GM23338 (cell line): ENCODE data around the gene NCSTN. TPM values are rescaled to one million over a fixed set of nuclear protein-coding genes. Genes with fewer than 3 reads are reported as not detected.
A peak's percentile ranks its signal among the peaks of the same experiment; 100 is the strongest.

Source experiments
- ATAC-seq: fragments of 200-7000 bp; cut with Tn5 transposase; 3 replicates; pipeline ENCODE4 v1.9.1; 2020
- DNase-seq: peaks from one replicate; pipeline ENCODE4 v3.0.0-alpha.2; 2015; ENCODE audit warnings: low spot score
- H2AFZ ChIP-seq: fragments of 200-600 bp; sonication (generic); 2 replicates; pipeline ENCODE4 v1.8.0; 2016; ENCODE audit warnings: antibody characterized with exemption, mild to moderate bottlenecking, moderate library complexity
- H3F3A ChIP-seq: fragments of 200-600 bp; sonication (generic); replicated peaks from 2 replicates; pipeline ENCODE4 v1.8.0; 2017; ENCODE audit warnings: antibody characterized with exemption, mixed run types, low read depth
- H3K27ac ChIP-seq: fragments of 200-600 bp; sonication (generic); 2 replicates; pipeline ENCODE4 v1.6.1; 2016; ENCODE audit warnings: low read depth
- H3K27me3 ChIP-seq: fragments of 200-600 bp; sonication (generic); 2 replicates; pipeline ENCODE4 v1.8.0; 2016; ENCODE audit warnings: mild to moderate bottlenecking, mixed run types, moderate library complexity; ENCODE audit not compliant: insufficient read depth
- H3K36me3 ChIP-seq: fragments of 200-600 bp; sonication (generic); 2 replicates; pipeline ENCODE4 v1.8.0; 2016; ENCODE audit warnings: mild to moderate bottlenecking; ENCODE audit not compliant: insufficient read depth
- H3K4me1 ChIP-seq: fragments of 200-600 bp; sonication (generic); 2 replicates; pipeline ENCODE4 v1.8.0; 2016; ENCODE audit warnings: mild to moderate bottlenecking, moderate library complexity; ENCODE audit not compliant: insufficient read depth
- H3K4me2 ChIP-seq: fragments of 200-600 bp; sonication (generic); 2 replicates; pipeline ENCODE4 v1.7.1; 2017; ENCODE audit warnings: mixed run types
- H3K4me3 ChIP-seq: fragments of 200-600 bp; sonication (generic); 2 replicates; pipeline ENCODE4 v1.6.1; 2016; ENCODE audit warnings: mixed run types
- H3K79me2 ChIP-seq: fragments of 200-600 bp; sonication (generic); replicated peaks from 2 replicates; pipeline ENCODE4 v1.8.0; 2017; ENCODE audit warnings: mild to moderate bottlenecking; ENCODE audit not compliant: insufficient read depth
- H3K9me2 ChIP-seq: fragments of 200-600 bp; sonication (generic); 2 replicates; pipeline ENCODE4 v1.8.0; 2017; ENCODE audit not compliant: insufficient read depth
- H4K20me1 ChIP-seq: fragments of 200-600 bp; sonication (generic); replicated peaks from 2 replicates; pipeline ENCODE4 v1.8.0; 2017; ENCODE audit warnings: mild to moderate bottlenecking; ENCODE audit not compliant: insufficient read depth
- H3K27ac Mint-ChIP-seq: 2 replicates; pipeline ENCODE4 v1.8.0; 2020; ENCODE audit warnings: inconsistent platforms, mild to moderate bottlenecking, moderate library complexity, mixed read lengths
- H3K27me3 Mint-ChIP-seq: 3 replicates; pipeline ENCODE4 v1.8.0; 2022; ENCODE audit warnings: low read depth, mild to moderate bottlenecking, moderate library complexity, mixed read lengths, inconsistent platforms; ENCODE audit not compliant: insufficient read depth, poor library complexity
- H3K36me3 Mint-ChIP-seq: 3 replicates; pipeline ENCODE4 v1.8.0; 2021; ENCODE audit warnings: low read depth, mild to moderate bottlenecking, inconsistent platforms, moderate library complexity, mixed read lengths
- H3K4me1 Mint-ChIP-seq: 3 replicates; pipeline ENCODE4 v1.8.0; 2020; ENCODE audit warnings: mild to moderate bottlenecking, inconsistent platforms, mixed read lengths
- H3K4me3 Mint-ChIP-seq: 3 replicates; pipeline ENCODE4 v1.8.0; 2021; ENCODE audit warnings: moderate library complexity, mild to moderate bottlenecking, inconsistent platforms, mixed read lengths
- H3K9me3 Mint-ChIP-seq: 3 replicates; pipeline ENCODE4 v1.8.0; 2020; ENCODE audit warnings: moderate library complexity, mild to moderate bottlenecking, inconsistent platforms, mixed read lengths
- CREB1 ChIP-seq: fragments of 250-450 bp; sonication (Bioruptor Pico); IDR thresholded peaks from 2 replicates; pipeline ENCODE4 v1.5.0; 2020; ENCODE audit warnings: low read depth, mild to moderate bottlenecking, moderate library complexity
- ETS1 ChIP-seq: IDR thresholded peaks from 2 replicates; pipeline ENCODE4 v1.6.1; 2016; ENCODE audit warnings: antibody characterized with exemption
- EZH2 ChIP-seq: fragments of 200-600 bp; sonication (generic); IDR thresholded peaks from one replicate; pipeline ENCODE4 v1.8.0; 2017; ENCODE audit warnings: antibody characterized with exemption, mild to moderate bottlenecking, low read depth; ENCODE audit not compliant: unreplicated experiment
- EZH2phosphoT487 ChIP-seq: fragments of 200-600 bp; sonication (generic); IDR thresholded peaks from one replicate; pipeline ENCODE4 v1.8.1; 2018; ENCODE audit warnings: antibody characterized with exemption; ENCODE audit not compliant: unreplicated experiment
- JUNB ChIP-seq: IDR thresholded peaks from one replicate; pipeline ENCODE4 v1.6.1; 2016; ENCODE audit warnings: antibody characterized with exemption; ENCODE audit not compliant: unreplicated experiment
- NANOG ChIP-seq: IDR thresholded peaks from 2 replicates; pipeline ENCODE4 v1.6.1; 2016; ENCODE audit warnings: antibody characterized with exemption, borderline replicate concordance
- POLR2AphosphoS5 ChIP-seq: IDR thresholded peaks from 2 replicates; pipeline ENCODE4 v1.6.1; 2016; ENCODE audit warnings: antibody characterized with exemption, low read depth
- STAT1 ChIP-seq: IDR thresholded peaks from one replicate; pipeline ENCODE4 v1.6.1; 2016; ENCODE audit warnings: antibody characterized with exemption; ENCODE audit not compliant: unreplicated experiment
- ZNF114 ChIP-seq: fragments of 250-450 bp; sonication (Bioruptor Pico); IDR thresholded peaks from 2 replicates; pipeline ENCODE4 v1.5.0; 2020; ENCODE audit warnings: mild to moderate bottlenecking, moderate library complexity
- ZNF331 ChIP-seq: fragments of 250-450 bp; sonication (Bioruptor Pico); IDR thresholded peaks from 2 replicates; pipeline ENCODE4 v1.5.0; 2020; ENCODE audit warnings: low read depth, mild to moderate bottlenecking, moderate library complexity
- ZNF462 ChIP-seq: fragments of 250-450 bp; sonication (Bioruptor Pico); IDR thresholded peaks from 2 replicates; pipeline ENCODE4 v1.5.0; 2020; ENCODE audit warnings: mild to moderate bottlenecking, moderate library complexity
- polyA plus RNA-seq: library from polyadenylated mRNA; unstranded; fragments of >200 nt; fragmentation: Nextera tagmentation; extraction: Ambion mirVana; gene quantifications from 2 replicates; pipeline ENCODE4 v1.2.1, GENCODE V29; 2016
- total RNA-seq: library from RNA; depleted of rRNA; stranded (reverse); fragments of >200 nt; shearing (Covaris generic); gene quantifications from 2 replicates; pipeline ENCODE4 v1.2.3, GENCODE V29; 2014
- TF ChIP-seq, protein P1 (sequence below): IDR thresholded peaks from one replicate; pipeline ENCODE4 v1.6.1; 2018; ENCODE audit warnings: antibody characterized with exemption; ENCODE audit not compliant: unreplicated experiment
- TF ChIP-seq, protein P2 (sequence below), 2 experiments: fragments of 200-600 bp in 1 of 2; sonication (generic) in 1 of 2; conservative IDR thresholded peaks; 2 replicates each; pipeline versions ENCODE4 v1.5.1 to v1.6.1; 2016 to 2017; ENCODE audit warnings: antibody characterized with exemption in 2 of 2, low read depth in 2 of 2, mild to moderate bottlenecking in 2 of 2, moderate library complexity in 1 of 2

NCSTN gene
- total and polyA plus RNA-seq, 2 experiments from 2014 or later = 36.0 to 45.9 TPM

GRCh38 chr1:160363010-160363409, 19.8 kb downstream of the NCSTN start:
- H2AFZ ChIP-seq = no peak overlapping the region
- H3K4me1 Mint-ChIP-seq = peaks cover 55% of the 10 kb centered on the region
- peaks cover 4% of the 10 kb centered on the region; the same call in 1 of the 2 replicates for H3K36me3 ChIP-seq
- no peak overlapping the region for H3K4me3 ChIP-seq
- DNase-seq = peak; percentile 17
- no peak overlapping the region for H3K4me2 ChIP-seq
- peak overlapping the region; percentile 98 for H3K27ac Mint-ChIP-seq
- no peak; the same call in 2 of the 3 replicates for ATAC-seq
- H3F3A ChIP-seq = 0 out of 2 replicates have a peak, but pooled peaks cover 3% of the 10 kb centered on the region
- H3K27me3 Mint-ChIP-seq = peaks cover 12% of the 10 kb centered on the region
- no peaks in the 10 kb centered on the region for H3K9me2 ChIP-seq
- no peaks in the 10 kb centered on the region; the same call in 1 of the 2 replicates for H4K20me1 ChIP-seq
- peaks cover 20% of the 10 kb centered on the region for H3K4me1 ChIP-seq
- peaks cover 28% of the 10 kb centered on the region for H3K36me3 Mint-ChIP-seq
- no peaks in the 10 kb centered on the region for H3K79me2 ChIP-seq
- TF ChIP-seq, protein P1, sequence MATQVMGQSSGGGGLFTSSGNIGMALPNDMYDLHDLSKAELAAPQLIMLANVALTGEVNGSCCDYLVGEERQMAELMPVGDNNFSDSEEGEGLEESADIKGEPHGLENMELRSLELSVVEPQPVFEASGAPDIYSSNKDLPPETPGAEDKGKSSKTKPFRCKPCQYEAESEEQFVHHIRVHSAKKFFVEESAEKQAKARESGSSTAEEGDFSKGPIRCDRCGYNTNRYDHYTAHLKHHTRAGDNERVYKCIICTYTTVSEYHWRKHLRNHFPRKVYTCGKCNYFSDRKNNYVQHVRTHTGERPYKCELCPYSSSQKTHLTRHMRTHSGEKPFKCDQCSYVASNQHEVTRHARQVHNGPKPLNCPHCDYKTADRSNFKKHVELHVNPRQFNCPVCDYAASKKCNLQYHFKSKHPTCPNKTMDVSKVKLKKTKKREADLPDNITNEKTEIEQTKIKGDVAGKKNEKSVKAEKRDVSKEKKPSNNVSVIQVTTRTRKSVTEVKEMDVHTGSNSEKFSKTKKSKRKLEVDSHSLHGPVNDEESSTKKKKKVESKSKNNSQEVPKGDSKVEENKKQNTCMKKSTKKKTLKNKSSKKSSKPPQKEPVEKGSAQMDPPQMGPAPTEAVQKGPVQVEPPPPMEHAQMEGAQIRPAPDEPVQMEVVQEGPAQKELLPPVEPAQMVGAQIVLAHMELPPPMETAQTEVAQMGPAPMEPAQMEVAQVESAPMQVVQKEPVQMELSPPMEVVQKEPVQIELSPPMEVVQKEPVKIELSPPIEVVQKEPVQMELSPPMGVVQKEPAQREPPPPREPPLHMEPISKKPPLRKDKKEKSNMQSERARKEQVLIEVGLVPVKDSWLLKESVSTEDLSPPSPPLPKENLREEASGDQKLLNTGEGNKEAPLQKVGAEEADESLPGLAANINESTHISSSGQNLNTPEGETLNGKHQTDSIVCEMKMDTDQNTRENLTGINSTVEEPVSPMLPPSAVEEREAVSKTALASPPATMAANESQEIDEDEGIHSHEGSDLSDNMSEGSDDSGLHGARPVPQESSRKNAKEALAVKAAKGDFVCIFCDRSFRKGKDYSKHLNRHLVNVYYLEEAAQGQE = no peak
- TF ChIP-seq STAT1 = no peak
- TF ChIP-seq ZNF462 (CRISPR knock-in tag) = no peak
- TF ChIP-seq JUNB = no peak
- TF ChIP-seq NANOG = no peak
- TF ChIP-seq CREB1 = no peak
- TF ChIP-seq ETS1 = no peak
- TF ChIP-seq ZNF331 (CRISPR knock-in tag) = no peak
- no peak for TF ChIP-seq EZH2phosphoT487
- TF ChIP-seq, protein P2, sequence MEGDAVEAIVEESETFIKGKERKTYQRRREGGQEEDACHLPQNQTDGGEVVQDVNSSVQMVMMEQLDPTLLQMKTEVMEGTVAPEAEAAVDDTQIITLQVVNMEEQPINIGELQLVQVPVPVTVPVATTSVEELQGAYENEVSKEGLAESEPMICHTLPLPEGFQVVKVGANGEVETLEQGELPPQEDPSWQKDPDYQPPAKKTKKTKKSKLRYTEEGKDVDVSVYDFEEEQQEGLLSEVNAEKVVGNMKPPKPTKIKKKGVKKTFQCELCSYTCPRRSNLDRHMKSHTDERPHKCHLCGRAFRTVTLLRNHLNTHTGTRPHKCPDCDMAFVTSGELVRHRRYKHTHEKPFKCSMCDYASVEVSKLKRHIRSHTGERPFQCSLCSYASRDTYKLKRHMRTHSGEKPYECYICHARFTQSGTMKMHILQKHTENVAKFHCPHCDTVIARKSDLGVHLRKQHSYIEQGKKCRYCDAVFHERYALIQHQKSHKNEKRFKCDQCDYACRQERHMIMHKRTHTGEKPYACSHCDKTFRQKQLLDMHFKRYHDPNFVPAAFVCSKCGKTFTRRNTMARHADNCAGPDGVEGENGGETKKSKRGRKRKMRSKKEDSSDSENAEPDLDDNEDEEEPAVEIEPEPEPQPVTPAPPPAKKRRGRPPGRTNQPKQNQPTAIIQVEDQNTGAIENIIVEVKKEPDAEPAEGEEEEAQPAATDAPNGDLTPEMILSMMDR (conservative IDR thresholded peaks at IDR 0.05; ENCODE audit: low read depth in 2 of 2) = no peak
- no peak for TF ChIP-seq POLR2AphosphoS5
- no peak for TF ChIP-seq EZH2
- TF ChIP-seq ZNF114 = no peak
- no peaks in the 10 kb centered on the region for H3K27me3 ChIP-seq
- no peaks in the 10 kb centered on the region for H3K9me3 Mint-ChIP-seq
- H3K27ac ChIP-seq = peak overlapping the region; percentile 86
- H3K4me3 Mint-ChIP-seq = no peak overlapping the region; the same call in 2 of the 3 replicates
